ENCODE results near the gene CNPPD1. TPM values are rescaled to one million over a fixed set of nuclear protein-coding genes. Genes with fewer than 3 reads are reported as not detected.

CNPPD1 gene
- total RNA-seq, 1 donor from 2014 or later, result 55.3 TPM

DNA sequence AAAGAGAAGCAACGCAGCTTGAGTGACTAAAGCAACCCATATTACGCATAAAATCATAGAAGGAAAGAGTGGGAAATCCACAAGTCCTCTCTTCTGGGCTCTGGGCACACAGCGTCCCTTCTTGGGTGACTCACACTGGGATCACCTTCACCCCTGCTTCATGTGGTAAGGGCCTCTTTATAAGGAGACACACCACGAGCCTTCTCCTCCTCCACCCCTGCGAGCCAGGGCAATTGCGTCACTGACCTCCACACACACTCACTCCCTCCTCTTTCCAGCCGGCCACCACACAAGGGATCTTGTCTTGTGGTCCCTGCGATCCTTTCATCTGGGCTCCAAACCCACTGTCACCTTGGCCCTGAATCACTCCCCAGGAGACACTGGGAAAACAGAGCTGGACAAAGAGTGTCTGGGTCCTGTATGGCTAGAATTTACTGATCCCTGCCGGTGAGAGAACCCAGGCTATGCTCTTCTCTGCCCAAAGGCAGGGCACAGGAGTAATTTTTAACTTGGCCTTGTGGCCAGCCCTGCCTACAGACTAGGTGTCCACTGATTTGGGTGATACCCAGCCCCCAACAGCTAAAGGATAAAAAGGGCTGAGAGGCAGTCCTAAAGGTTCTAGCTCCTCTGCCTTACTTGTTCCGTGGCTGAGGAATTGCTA is 51.4 kb downstream of the CNPPD1 start:
- Histone ChIP-seq H3K27me3 (ENCODE audit: control insufficient read depth, insufficient read depth, low read length) (no peaks in the 10 kb centered on the region), H3K4me3 (ENCODE audit: low read depth, low read length) (no peak overlapping the region), H3K36me3 (ENCODE audit: control insufficient read depth, insufficient read depth, low read length) (no peaks in the 10 kb centered on the region)
- peak; percentile 47 for DNase-seq (ENCODE audit: low read depth)
- TF ChIP-seq, protein P1, sequence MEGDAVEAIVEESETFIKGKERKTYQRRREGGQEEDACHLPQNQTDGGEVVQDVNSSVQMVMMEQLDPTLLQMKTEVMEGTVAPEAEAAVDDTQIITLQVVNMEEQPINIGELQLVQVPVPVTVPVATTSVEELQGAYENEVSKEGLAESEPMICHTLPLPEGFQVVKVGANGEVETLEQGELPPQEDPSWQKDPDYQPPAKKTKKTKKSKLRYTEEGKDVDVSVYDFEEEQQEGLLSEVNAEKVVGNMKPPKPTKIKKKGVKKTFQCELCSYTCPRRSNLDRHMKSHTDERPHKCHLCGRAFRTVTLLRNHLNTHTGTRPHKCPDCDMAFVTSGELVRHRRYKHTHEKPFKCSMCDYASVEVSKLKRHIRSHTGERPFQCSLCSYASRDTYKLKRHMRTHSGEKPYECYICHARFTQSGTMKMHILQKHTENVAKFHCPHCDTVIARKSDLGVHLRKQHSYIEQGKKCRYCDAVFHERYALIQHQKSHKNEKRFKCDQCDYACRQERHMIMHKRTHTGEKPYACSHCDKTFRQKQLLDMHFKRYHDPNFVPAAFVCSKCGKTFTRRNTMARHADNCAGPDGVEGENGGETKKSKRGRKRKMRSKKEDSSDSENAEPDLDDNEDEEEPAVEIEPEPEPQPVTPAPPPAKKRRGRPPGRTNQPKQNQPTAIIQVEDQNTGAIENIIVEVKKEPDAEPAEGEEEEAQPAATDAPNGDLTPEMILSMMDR (IDR thresholded peaks at IDR 0.05; ENCODE audit: insufficient read depth, low read length, poor library complexity, severe bottlenecking), result no peak

DNA sequence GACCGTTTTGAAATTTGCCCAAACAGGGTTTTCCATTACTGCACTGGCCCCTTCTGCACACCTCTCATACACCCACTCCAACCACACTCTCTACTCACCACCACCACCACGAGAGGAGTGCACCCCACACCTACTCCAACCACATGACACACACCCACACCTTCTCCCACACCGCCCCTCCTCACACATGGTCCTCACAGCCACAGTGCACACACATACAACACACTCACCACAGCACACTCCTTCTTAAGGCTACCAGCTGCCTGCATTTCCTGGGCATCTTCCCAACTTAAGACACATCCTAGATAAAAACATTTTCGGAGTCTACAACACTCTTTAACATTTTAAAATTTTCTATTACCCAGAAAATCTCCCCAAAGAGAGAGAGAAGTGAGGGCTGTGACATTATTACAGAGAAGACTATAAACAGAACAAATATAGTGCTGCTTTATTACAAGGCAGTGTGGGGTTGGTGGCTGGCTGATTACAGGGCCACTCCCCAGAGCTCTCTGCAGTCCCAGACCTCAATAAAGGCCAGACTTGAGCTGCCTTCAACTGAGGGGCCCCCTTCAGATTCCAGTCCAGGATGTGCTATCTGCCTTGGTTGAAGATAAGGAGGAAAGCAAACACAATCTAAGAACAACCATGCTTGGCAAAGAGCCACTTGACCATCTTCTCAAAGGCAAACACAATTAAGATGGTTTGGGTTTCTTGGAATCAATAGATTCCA is 52.2 kb downstream of the CNPPD1 start:
- no peak for DNase-seq (ENCODE audit: low read depth)
- H3K27me3 ChIP-seq (ENCODE audit: control insufficient read depth, insufficient read depth, low read length), result no peaks in the 10 kb centered on the region
- no peak overlapping the region for H3K4me3 ChIP-seq (ENCODE audit: low read depth, low read length)
- TF ChIP-seq, protein P1 (IDR thresholded peaks at IDR 0.05; ENCODE audit: insufficient read depth, low read length, poor library complexity, severe bottlenecking), result no peak
- H3K36me3 ChIP-seq (ENCODE audit: control insufficient read depth, insufficient read depth, low read length), result no peaks in the 10 kb centered on the region

DNA sequence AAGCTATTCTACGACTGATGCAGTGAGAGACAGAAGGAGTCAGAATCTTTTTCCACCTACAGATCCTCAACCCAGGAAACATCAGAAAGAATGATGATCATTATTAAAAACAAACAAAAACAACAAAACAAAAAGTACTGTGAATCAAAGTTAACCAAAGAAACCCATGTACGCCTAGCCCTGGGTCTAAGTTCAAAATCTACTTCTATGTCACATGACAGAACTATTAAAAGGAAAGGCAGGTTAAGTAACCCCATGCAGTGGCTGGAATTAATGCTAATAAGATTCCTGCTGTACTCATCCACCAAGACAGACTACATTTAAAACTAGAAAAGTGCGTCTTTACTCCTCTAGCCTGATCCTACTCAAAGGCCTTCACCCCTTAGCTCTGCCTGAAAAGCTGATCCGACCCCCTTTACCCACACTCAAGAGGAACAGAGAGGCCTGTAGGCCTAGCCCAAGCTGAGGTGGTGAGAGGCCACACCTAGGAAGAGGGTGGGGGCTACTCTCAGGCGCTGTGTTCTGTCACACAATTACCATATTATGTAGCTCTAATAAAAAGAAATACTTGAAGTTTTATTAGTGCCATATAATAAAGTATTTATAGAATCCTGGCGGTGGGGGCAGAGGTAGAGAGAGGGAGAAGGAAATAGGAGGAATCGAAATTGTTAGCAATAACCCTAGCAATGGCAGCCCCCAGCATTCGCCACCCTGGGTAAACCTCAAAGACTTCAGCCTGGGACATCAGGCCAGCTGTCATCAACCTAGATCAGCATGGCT is 53.2 kb downstream of the CNPPD1 start:
- TF ChIP-seq, protein P1 (IDR thresholded peaks at IDR 0.05; ENCODE audit: insufficient read depth, low read length, poor library complexity, severe bottlenecking), result no peak
- no peaks in the 10 kb centered on the region for H3K36me3 ChIP-seq (ENCODE audit: control insufficient read depth, insufficient read depth, low read length)
- no peak for DNase-seq (ENCODE audit: low read depth)
- H3K27me3 ChIP-seq (ENCODE audit: control insufficient read depth, insufficient read depth, low read length), result no peaks in the 10 kb centered on the region
- H3K4me3 ChIP-seq (ENCODE audit: low read depth, low read length), result no peak overlapping the region

DNA sequence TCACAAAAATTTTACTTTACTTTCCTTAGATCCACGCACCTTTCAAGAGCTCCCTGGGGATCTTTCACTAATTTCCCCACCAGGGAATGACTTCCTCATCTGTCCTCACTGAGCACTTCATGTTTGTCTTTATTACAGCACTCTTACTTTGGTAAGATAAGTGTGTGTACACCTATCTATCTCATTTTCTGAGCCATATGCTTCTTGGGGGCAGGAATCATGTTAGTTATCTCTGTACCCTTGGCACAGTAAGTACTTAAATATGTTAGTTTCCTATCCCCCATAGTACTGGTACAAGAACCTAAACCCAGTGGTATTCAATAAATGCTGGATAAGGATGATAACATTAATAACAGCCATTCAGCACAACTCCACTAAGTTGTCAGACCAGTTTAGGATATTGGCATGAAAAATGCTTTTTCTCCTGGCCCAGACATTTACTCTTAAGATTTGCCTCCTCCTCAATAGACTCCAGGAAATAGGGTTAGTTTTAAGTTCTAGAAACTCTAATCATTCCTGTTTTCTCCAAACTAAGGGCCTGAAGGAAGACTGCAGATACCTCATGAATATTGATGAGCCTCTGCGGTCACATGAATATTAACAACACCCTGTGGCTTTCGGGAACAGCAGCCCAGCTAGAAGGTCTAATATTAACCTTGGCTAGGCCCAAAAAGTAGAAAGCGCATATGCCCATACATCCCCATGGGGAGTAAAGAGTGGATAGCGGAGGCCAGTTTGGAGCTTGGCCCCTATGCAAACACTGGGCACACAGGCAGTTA is 54.3 kb downstream of the CNPPD1 start:
- DNase-seq (ENCODE audit: low read depth), result no peak
- H3K27me3 ChIP-seq (ENCODE audit: control insufficient read depth, insufficient read depth, low read length), result no peaks in the 10 kb centered on the region

More for the DNA sequence above, 54.3 kb downstream of the CNPPD1 start:
- Histone ChIP-seq H3K4me3 (ENCODE audit: low read depth, low read length) (no peak overlapping the region), H3K36me3 (ENCODE audit: control insufficient read depth, insufficient read depth, low read length) (no peaks in the 10 kb centered on the region)
- TF ChIP-seq, protein P1 (IDR thresholded peaks at IDR 0.05; ENCODE audit: insufficient read depth, low read length, poor library complexity, severe bottlenecking), result no peak

Other genes with a start within 250 kb of the CNPPD1 start
- 0.14 and 0.21 TPM in 2 replicates for gene CDK5R2, start 217.3 kb downstream of the CNPPD1 start, total RNA-seq
- gene FEV, start 191.7 kb downstream of the CNPPD1 start, total RNA-seq, result not detected in 2 replicates
- gene CRYBA2, start 183.5 kb downstream of the CNPPD1 start, total RNA-seq, result not detected in 2 replicates
- 0.07 TPM in 1 of 2 replicates, not detected in the other for gene CFAP65, start 135.4 kb downstream of the CNPPD1 start, total RNA-seq
- gene IHH, start 116.0 kb downstream of the CNPPD1 start, total RNA-seq, result not detected in 2 replicates
- gene NHEJ1, start 16.1 kb downstream of the CNPPD1 start, total RNA-seq, result 16.1 and 19.1 TPM in 2 replicates
- 0.84 and 1.2 TPM in 2 replicates for gene SLC23A3, start 6.9 kb downstream of the CNPPD1 start, total RNA-seq
- 95.2 and 111 TPM in 2 replicates for gene RETREG2, start 1.4 kb upstream of the CNPPD1 start, total RNA-seq
- 44.3 and 48.2 TPM in 2 replicates for gene ZFAND2B, start 29.9 kb upstream of the CNPPD1 start, total RNA-seq
- gene ABCB6, start 42.0 kb upstream of the CNPPD1 start, total RNA-seq, result 5.8 and 7.3 TPM in 2 replicates
- gene ATG9A, start 52.7 kb upstream of the CNPPD1 start, total RNA-seq, result 46.1 and 58.0 TPM in 2 replicates
- 43.5 and 52.3 TPM in 2 replicates for gene ANKZF1, start 52.9 kb upstream of the CNPPD1 start, total RNA-seq
- 11.6 and 19.8 TPM in 2 replicates for gene GLB1L, start 68.5 kb upstream of the CNPPD1 start, total RNA-seq
- 17.7 and 30.0 TPM in 2 replicates for gene STK16, start 68.6 kb upstream of the CNPPD1 start, total RNA-seq
- not detected in 2 replicates for gene TUBA4B, start 76.3 kb upstream of the CNPPD1 start, total RNA-seq
- gene TUBA4A, start 77.0 kb upstream of the CNPPD1 start, total RNA-seq, result 78.7 and 116 TPM in 2 replicates
- gene DNAJB2, start 102.4 kb upstream of the CNPPD1 start, total RNA-seq, result 60.9 and 62.6 TPM in 2 replicates
- gene PTPRN, start 132.5 kb upstream of the CNPPD1 start, total RNA-seq, result 2.5 and 3.8 TPM in 2 replicates
- gene RESP18, start 155.8 kb upstream of the CNPPD1 start, total RNA-seq, result not detected in 2 replicates
- 50.2 and 62.7 TPM in 2 replicates for gene DNPEP, start 211.0 kb upstream of the CNPPD1 start, total RNA-seq
- gene DES, start 241.5 kb upstream of the CNPPD1 start, total RNA-seq, result 0.55 and 0.79 TPM in 2 replicates